HuH-7 (cell line): ENCODE measurements around the gene ASAH2.
"Not testable (repeated sequence)": the region's sequence is repeated elsewhere in the genome, so short reads cannot be mapped to it uniquely, and the experiment has no call there.

Experiments used
- DNase-seq: peaks from one replicate; pipeline ENCODE4 v3.0.0; 2011; ENCODE audit warnings: low spot score

Gene ASAH2

DNA sequence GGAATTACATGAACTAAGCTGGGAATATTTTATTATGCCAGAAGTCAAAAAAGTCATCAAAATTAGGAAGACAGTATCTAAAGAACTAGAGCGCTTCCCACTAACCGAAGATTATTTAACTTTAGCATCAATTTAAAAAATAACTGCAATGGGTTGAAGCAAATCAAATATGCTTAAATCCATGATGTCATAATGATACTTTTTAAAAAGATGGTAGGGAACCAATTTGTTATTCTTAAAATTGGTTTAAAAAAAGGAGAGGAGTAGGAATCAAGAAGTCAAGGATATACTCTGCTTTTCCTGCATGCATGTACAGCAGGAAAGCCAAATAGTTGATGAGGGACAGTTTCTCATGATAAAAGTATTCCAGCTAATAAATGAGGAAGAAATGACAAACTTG, 3.2 kb upstream of the ASAH2 start:
- DNase-seq, result no peak

DNA sequence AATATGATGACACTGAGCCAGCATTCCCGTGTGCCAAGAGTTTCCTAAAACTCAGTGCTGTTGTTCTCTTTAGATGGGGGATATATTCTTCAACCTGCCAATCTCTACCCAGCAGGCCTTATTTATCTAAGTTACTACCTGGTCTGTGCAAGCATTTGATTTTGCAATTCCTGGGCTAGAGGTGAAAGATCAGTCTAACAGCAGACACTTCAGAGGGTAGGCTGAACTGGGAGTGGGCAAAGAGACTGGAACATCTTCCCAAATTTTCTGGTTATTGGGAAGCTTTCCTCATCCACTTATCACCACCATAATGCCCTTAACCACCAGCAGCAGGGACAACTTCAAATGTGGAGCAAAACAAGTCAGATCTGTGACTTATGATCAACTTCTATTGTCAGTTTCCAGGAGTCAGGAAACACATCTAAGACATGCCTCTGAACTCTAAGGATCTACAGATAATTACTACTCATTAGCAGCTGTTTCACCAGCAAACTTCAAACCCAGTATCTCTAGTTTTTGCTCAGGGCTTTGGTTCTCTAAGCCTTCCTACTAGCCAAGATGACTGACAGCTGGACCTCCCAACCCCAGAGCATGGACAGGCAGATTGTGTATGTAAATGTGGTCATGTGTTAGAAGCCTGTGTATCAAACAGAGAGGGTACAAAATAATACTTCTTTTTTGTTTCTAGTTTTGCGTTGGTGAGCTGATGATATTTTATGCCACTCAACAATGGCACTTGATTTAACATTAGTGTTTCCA, 1.0 kb downstream of the ASAH2 start:
- peak; percentile 13 for DNase-seq

DNA sequence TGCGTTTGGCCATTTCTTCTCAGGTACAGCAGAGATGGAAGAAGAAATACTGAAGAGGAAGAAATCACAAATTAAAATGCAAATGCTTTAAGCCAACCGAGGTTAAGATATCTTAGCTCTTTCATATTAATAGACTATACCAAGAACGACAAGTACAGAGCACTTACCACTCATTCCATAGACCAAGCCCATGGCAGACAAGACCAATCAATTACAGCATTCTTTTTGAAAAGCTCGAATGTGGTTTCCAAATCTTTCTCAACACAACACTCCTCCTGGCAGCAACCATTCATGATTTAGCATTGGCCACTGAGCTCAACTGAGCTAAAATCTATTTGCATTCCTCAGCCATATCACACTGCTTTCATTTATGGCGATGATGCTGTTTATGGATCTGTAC, 2.7 kb downstream of the ASAH2 start:
- no peak for DNase-seq

DNA sequence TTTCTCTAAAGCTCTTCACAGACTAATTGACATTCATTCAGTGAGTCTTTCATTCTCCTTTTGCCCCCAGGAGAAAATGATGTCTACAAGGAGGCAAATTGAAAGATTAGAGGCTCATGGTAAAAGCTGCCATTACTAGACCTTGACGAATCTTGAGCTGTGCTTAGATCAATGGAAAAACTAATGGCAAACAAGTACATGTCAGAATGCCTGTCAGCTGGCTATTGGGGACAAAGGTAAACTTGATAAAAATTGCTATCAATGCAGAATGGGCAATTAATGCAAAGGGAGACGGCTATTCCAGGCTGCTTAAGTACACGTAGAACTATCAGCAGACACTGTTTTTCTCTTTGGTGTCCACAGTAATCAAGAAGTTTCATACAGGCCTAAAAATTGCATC, 3.3 kb downstream of the ASAH2 start:
- no peak for DNase-seq

DNA sequence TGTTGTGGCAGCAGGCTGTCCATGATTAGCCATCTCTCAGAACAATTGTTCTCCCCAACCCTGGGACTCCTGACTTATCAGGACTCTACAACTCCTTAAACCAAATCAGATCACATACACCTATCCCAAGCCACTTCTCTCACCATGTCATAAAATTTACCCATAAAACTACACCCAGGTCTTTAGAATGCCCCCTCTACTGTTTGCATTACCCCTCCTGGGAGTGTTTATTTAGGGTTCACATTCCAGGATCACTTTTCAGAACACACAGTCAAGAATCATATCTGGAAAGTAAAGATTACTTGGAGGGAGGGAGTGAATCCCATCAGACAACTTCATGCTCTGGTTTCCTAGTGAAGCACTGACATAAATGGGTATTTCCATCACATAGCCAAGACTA, 7.1 kb downstream of the ASAH2 start:
- DNase-seq, result no peak

DNA sequence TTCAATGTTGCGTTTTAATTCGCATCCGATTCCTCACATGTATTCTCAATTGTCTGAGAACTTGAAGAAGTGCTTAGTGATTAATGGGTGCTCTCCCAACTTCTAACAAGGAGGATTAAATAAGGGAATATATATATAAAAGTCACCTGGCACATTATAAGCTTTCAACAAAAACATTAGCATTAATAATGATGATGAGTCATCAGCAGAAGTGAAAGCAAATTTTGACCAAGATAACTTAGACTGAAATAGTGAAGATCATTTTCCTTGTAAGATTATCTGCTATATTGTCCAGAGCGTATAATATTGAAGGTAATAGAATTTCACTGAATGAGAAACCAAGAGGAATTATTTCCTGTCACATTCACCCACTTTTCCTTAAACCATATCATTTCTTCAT, 8.5 kb downstream of the ASAH2 start:
- no peak for DNase-seq

DNA sequence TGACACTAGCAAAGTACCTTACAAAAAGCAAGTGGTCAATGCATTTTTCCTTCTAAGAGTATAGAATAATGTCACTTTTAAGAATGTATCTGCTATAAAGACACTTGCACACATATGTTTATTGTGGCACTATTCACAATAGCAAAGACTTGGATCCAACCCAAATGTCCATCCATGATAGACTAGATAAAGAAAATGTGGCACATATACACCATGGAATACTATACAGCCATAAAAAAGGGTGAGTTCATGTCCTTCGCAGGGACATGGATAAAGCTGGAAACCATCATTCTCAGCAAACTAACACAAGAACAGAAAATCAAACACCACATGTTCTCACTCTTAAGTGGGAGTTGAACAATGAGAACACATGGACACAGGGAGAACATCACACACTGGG, 9.8 kb downstream of the ASAH2 start:
- not testable (repeated sequence) for DNase-seq

DNA sequence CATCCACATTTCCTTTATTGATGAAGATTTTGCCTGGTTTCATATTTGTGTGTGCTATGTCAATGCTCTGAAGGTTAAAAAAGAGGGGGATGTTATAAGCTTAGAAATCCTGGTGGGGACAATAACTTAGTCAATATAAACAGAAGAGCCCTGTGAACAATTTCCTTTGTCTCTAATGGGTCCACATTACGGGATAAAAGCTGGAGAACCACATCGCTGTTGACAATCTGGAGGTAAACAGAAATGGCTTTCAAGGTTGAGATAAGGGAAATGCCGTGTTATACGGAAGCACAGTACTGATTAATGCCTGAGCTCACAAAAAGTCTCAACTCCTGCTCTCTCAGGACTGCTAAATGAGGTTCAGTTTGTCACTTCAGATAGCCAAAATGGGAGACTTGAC, 16.8 kb downstream of the ASAH2 start:
- DNase-seq, result no peak

DNA sequence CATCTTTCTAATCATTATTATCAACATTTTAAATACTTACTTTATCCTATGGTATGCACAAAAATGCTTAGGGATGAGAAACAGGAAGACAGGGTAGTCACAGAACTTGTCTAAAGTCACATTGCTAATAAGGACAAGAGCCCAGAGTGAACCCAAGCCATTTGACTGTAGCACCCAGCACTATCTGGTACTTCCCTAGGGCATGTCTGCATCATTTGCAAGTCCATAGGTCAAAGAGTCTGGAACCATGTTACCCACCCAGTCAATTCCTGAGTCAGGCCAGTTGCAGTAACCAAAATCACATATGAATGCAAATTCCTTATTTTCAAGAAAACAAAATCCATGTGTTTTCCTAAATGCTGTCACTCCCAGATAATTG, 19.1 kb downstream of the ASAH2 start:
- DNase-seq, result no peak

DNA sequence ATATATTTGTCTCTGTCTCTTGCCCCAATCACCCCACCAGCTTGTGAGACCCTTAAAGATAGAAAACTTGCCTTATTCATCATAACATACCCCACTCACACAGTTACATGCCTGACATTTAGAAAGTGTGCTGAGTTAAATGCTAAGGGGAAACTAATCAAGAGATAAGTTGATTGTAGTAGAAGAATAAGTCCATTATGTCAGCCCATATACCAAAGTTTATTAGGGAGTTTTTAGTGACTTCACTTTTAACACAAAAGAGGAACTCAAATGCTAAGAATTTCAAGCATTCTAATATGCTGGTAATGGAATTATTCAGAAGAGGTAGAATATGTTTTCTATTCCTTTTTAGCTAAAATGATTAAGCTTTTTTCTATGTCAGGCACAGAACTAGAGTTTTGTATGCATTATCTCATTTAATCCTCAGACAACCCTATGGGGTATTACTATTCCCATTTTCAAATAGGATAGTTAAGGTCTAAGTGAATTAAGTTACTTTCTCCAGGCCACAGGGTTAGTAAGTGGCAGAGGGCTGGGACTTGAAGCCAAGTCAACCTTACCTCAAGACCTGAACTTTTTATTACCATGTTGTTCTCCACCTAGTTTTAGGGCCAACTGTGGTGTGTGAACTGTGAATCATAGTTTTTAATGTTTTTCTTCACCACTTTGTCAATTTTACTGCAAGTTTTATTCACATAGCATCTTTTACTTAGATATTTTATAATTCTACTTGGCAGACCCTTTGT, 19.6 kb downstream of the ASAH2 start:
- no peak for DNase-seq

DNA sequence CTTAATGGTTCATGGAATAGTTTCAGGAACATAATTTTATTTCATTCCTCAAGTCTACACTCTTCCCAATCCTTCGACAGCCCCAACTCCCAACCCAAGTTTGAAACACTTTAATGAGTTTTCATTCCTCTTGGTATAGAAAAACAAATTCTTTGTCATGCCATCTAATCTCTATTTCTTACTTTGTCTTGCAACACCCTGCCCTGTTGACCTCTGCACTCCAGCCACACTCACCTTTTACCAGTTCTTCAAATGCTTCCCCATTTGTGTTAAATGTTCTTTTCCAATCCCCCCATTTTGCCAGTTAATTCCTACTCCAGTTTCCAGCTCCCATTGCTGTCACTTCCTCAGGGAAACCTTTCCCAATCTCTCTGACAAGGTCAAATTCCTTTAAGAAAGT, 21.9 kb downstream of the ASAH2 start:
- DNase-seq, result no peak

DNA sequence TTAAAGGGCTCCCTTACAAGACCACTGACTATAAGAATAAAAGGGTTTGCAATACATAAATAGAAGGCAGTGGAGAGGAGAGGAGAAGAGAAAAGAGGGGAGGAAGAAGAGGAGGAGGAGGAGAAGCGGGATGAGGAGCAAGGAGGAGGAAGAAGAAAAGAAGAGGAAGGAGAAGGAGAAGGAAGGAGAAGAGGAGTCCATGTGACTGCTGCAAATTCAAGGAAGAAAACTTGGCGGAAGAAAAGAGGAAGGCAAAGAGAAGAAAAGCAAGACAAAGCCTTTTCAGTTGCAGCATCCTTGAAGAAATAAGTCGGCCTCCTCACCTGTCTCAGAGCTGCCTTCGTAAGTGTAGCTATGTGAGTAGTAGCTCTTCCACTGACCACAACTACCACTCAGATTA, 22.6 kb downstream of the ASAH2 start:
- no peak for DNase-seq

DNA sequence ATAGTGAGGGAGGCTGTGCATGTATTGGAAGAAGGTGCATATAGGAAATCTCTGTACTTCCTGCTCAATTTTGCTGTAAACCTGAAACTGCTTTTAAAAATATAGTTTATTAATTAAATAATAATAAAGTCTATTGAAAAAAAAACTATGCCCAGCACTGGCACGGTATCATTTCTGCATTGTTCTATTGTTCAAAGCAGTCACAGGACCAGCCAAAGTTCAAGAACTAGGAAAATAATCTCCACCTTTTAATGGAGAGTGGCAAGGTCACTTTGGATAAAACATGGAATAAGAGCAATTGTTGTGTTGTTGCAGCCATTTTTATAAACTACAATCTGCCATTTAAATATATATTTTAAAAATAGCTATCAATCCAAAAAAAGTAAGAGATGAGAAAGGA, 24.7 kb downstream of the ASAH2 start:
- DNase-seq, result no peak

DNA sequence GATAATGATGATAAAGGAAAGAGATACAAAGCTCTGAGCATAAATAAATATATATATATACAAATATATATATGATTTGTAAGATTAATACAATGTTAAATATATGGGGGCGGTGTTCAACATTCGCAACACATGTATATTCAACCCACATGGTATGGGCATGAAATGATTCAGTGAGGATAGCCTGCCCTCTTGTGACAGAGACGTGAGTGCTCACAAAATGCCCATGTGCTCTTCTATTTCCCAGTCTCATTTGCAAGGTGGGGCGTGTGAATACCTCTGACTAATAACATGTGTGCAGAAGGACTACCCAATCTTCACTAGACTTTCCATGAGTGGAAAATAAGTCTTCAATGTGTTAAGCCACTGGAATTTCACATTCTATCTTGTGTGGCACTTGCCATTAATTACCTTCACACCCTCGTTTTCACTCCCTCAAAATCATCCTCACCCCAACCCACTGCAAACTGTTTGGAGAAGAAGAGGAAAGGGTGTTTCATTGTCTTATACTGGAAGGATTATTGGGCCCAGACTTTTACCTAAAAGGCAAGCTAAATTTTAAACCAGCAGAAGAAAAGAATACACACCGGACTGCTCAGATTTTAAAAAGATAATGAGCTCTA, 26.9 kb downstream of the ASAH2 start:
- peak; percentile 8 for DNase-seq

DNA sequence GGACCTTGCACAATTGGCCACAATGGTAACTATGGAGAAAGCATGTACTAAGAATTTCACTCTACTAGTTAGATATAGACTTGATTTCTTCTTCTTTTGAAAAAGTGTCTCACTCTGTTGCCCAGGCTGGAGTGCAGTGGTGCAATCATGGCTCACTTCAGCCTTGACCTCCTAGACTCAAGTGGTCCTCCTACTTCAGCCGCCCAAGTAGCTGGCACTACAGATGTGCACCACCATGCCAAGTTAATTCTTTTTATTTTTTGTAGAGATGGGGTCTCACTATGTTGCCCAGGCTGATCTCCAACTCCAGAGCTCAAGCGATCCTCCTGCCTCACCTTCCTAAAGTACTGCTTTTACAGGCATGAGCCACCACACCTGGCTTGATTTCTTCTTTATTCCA, 29.1 kb downstream of the ASAH2 start:
- DNase-seq, result no peak

DNA sequence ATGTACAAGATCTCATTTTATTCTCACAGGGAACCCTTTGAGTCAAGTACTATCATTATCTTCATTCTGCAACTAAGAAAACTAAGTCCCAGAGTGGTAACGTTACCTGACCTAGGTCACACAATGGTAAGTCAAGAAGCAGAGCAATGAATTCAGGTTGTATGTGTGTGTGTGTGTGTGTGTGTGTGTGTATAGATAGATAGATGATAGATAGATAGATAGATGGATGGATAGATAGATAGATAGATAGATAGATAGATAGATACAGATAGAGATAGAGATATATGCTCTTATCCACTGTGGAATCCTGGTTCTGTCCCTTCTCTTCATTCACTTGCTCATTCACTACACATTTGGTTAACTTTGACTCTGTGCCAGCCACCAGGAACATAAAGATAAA, 29.8 kb downstream of the ASAH2 start:
- DNase-seq, result no peak

DNA sequence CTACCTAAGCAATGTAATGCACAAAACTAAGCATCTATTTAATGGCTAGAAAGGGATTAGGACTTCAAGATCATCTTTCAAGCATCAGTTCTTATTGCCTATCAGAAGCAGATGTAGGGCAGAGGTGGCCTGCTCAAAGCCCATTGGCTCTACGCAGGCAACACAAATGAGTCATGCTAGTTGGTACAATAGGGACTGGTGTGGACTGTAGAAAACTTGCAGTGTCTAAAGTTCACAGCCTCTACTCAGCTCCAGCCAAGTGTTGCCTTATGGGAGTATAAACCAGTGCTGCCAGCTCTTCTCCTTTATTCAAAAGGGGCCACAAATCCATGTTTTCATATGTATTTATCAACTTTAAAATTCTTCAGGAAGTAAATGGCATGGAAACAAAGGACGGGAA, 31.7 kb downstream of the ASAH2 start:
- no peak for DNase-seq

DNA sequence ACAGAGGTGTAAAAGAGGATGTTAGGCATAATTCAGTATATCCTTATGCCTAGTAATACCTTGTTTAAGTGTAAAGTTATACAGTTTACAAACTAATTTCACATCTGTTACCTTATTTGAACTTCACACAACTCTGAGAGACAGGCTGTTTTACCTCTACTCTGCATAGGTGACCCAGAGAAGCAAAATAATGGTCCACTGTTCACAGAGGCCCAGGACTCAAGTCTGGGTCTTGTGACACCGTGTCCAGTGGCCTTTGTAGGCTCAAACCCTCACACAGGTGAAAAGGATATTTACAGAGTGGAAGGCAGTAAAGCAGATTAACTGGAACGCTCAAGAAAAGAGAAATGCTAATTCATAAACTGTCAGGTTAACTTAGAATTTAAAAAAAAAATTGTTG, 32.1 kb downstream of the ASAH2 start:
- no peak for DNase-seq

DNA sequence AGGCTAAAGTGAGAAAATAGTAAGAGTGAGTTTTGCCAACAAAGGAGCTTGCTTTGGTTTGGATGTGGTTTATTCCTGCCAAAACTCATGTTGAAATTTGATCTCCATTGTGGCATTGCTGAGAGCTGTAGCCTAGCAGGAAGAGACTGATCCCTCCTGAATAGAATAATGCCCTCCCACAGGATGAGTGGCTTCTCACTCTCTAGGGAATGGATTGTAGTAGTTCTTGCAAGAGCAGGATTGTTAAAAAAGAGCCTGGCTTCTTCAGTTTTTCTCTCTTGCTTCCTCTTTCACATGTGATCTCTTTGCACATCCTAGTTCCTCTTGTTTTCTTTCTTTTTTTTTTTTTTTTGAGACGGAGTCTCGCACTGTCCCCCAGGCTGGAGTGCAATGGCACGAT, 34.4 kb downstream of the ASAH2 start:
- no peak for DNase-seq

DNA sequence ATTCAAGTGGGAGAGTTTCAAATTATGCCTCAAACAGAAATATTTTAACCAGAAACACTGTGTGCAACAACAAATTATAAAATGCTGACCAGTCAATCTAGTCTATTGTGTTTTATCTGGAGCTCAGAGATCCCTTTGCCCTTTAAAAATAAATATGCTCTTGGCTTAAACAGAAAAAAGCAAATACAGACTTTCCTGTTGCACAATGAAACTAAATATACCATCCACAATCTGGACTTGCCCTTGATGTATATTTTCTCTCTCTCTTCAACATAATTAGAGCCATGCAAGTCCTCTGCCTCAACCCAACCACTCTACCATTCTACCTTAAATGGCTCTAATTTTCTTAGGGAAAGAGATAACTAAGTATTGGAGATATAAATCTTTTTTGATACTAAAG, 34.9 kb downstream of the ASAH2 start:
- no peak for DNase-seq

DNA sequence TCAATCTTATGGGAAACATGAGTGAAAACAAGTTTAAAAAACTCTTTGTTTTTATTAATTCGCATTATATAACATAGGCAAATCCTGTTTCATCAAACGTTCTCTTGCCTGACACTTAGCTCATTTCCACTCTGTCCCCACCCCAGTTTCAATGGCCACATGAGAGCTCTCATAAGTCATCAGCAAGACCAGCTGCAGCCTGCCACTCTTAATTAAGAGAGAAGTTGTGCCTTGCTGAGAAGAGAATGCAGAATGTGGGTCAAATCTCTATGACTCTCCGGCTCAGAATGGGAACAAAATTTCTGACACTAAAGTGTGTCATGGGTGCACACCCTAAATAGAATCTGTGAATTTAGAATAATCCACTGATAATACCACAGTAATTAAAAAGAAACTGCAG, 39.6 kb downstream of the ASAH2 start:
- no peak for DNase-seq

DNA sequence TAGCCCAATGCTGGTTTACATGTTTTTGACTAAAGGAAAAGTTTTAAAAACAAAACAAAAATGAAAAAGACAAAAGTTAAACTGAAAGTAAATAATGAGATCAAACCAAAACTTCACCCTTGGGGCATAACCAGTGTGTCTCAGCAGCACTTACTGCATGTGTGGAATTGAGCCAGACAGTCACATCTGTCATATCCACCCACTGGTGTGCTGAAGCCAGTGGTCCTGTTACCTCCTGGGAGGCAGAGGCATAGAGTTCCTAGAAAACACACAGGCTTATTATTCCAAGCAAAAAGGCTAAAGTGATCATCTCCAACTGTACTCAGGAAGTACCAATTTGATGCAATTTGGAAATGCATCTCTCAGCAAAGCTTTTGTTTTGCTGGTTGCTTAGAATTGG, 40.4 kb downstream of the ASAH2 start:
- DNase-seq, result no peak
